Stimulated activated CD4-positive, alpha-beta T cell treated with anti-CD3 and anti-CD28 coated beads, Interleukin-15, amount 100 ng/mL, for 48 hours (primary cell): ENCODE results near the gene ARID3C.

Experiments used
- DNase-seq, 2 donors: peaks; one replicate each; pipeline ENCODE4 v3.0.0-alpha.2; 2020; ENCODE audit warnings: low read depth in 2 of 2

ARID3C gene

GRCh38 chr9:34628656-34629490, at the start of gene ARID3C:
Gene ARID3C (minus strand): TSS chr9:34629066. CDS start chr9:34628014, 1,052 bp downstream.
- no peak for DNase-seq

- no peak for DNase-seq
Observed at GRCh38 chr9:34675869-34676268, 47.0 kb upstream of the ARID3C start.

GRCh38 chr9:34675048-34675714, 46.3 kb upstream of the ARID3C start:
- peak; percentile 48 to 50 for DNase-seq

- DNase-seq = no peak
Observed at GRCh38 chr9:34674440-34674839, 45.6 kb upstream of the ARID3C start.

GRCh38 chr9:34671307-34671706, 42.4 kb upstream of the ARID3C start:
- no peak for DNase-seq

- DNase-seq = no peak
Observed at GRCh38 chr9:34669809-34670562, 41.1 kb upstream of the ARID3C start.

- DNase-seq = peak; percentile 79 to 81
Observed at GRCh38 chr9:34665381-34666250, 36.8 kb upstream of the ARID3C start.

GRCh38 chr9:34665067-34665380, 36.2 kb upstream of the ARID3C start:
- DNase-seq = no peak

GRCh38 chr9:34664281-34665066, 35.6 kb upstream of the ARID3C start:
- DNase-seq = peak; percentile 38 to 48

- no peak for DNase-seq
Observed at GRCh38 chr9:34663303-34663605, 34.4 kb upstream of the ARID3C start.

GRCh38 chr9:34662526-34663302, 33.8 kb upstream of the ARID3C start, which contains the start of gene CCL27:
Gene CCL27 (minus strand): TSS chr9:34662657. CDS start chr9:34662633, 24 bp downstream.
- DNase-seq = no peak

GRCh38 chr9:34659592-34660253, 30.9 kb upstream of the ARID3C start:
- DNase-seq = no peak

- no peak for DNase-seq
Observed at GRCh38 chr9:34658461-34658860, 29.6 kb upstream of the ARID3C start.

- DNase-seq = no peak
Observed at GRCh38 chr9:34656992-34657391, 28.1 kb upstream of the ARID3C start.

- no peak for DNase-seq
Observed at GRCh38 chr9:34655394-34655793, 26.5 kb upstream of the ARID3C start.

GRCh38 chr9:34654323-34655051, 25.6 kb upstream of the ARID3C start:
- no peak for DNase-seq

GRCh38 chr9:34653151-34654072, 24.5 kb upstream of the ARID3C start:
- DNase-seq = no peak

GRCh38 chr9:34652602-34653000, 23.7 kb upstream of the ARID3C start:
- no peak for DNase-seq
